ENCODE data around the gene CHD6. TPM values are rescaled to one million over a fixed set of nuclear protein-coding genes. Genes with fewer than 3 reads are reported as not detected.

CHD6 gene, protein sequence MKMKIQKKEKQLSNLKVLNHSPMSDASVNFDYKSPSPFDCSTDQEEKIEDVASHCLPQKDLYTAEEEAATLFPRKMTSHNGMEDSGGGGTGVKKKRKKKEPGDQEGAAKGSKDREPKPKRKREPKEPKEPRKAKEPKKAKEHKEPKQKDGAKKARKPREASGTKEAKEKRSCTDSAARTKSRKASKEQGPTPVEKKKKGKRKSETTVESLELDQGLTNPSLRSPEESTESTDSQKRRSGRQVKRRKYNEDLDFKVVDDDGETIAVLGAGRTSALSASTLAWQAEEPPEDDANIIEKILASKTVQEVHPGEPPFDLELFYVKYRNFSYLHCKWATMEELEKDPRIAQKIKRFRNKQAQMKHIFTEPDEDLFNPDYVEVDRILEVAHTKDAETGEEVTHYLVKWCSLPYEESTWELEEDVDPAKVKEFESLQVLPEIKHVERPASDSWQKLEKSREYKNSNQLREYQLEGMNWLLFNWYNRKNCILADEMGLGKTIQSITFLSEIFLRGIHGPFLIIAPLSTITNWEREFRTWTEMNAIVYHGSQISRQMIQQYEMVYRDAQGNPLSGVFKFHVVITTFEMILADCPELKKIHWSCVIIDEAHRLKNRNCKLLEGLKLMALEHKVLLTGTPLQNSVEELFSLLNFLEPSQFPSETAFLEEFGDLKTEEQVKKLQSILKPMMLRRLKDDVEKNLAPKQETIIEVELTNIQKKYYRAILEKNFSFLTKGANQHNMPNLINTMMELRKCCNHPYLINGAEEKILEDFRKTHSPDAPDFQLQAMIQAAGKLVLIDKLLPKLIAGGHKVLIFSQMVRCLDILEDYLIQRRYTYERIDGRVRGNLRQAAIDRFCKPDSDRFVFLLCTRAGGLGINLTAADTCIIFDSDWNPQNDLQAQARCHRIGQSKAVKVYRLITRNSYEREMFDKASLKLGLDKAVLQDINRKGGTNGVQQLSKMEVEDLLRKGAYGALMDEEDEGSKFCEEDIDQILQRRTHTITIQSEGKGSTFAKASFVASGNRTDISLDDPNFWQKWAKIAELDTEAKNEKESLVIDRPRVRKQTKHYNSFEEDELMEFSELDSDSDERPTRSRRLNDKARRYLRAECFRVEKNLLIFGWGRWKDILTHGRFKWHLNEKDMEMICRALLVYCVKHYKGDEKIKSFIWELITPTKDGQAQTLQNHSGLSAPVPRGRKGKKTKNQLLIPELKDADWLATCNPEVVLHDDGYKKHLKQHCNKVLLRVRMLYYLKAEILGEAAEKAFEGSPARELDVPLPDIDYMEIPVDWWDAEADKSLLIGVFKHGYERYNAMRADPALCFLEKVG (N-terminal part only)
- total RNA-seq (2014; rRNA removed; shearing (Covaris generic)) = 26.9 and 38.6 TPM in 2 replicates
- total RNA-seq (2022) = 45.7 and 55.4 TPM in 2 replicates
- Bru-seq, nascent RNA = percentile 82 among the genes with signal in this experiment
- BruChase-seq, experiment 1, labeled RNA remaining after a 6-hour chase = percentile 69 among the genes with signal in this experiment
- percentile 71 among the genes with signal in this experiment for BruChase-seq, experiment 2, labeled RNA remaining after a 2-hour chase
- long read RNA-seq, partial matches to known transcripts = 5 of 17 reads
- long read RNA-seq, other reads (novel, unspliced or antisense) = 11 of 17 reads

DNA sequence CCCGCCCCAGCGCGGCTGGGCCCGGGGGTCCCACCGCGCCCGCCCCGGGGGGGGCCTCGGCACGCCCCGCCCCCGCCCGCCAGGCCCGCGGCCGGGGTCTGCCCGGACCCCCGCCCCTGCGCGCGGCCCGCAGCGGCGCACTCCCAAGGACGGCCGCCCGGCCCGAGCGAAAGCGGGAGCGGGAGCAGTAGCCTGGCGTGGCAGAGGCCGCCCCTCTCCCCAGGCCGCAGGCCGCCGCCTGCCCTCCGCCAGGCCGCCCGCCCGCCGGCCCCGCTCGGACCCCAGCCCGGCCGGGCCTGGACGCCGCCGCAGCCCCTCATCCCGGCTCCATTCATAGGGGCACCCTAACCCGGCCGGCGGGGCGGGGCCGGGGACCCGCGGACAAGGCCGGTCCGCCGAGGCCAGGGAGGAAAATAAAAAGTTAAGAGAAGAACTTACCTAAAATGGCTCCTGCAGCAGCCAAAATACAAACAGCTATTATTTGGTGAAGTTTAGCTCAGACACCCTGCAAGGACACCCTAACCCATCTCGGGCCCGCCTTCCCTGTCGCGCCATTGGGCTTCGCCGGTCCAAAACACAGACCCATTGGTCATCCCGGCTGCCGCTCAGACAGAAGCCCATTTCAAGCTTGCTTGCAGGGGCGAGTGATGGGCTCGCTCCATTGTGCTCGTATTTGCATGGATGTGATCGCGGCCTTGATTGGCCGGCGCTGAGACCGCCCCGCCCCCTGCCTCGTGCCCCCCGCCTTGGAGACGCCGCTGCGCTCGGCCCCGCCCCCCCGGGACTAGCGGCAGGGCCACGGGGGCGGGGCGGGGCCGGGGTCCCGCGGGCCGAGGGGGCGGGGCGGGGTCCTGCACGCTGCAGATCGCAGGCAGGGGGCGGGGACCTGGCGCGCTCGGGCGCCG is at the start of gene CHD6:
Gene CHD6, minus strand, starts transcription at position 476 of the 905 bp plus-strand sequence. CDS start 67,040 bp downstream, outside the sequence.
- TF ChIP-seq, protein P1, sequence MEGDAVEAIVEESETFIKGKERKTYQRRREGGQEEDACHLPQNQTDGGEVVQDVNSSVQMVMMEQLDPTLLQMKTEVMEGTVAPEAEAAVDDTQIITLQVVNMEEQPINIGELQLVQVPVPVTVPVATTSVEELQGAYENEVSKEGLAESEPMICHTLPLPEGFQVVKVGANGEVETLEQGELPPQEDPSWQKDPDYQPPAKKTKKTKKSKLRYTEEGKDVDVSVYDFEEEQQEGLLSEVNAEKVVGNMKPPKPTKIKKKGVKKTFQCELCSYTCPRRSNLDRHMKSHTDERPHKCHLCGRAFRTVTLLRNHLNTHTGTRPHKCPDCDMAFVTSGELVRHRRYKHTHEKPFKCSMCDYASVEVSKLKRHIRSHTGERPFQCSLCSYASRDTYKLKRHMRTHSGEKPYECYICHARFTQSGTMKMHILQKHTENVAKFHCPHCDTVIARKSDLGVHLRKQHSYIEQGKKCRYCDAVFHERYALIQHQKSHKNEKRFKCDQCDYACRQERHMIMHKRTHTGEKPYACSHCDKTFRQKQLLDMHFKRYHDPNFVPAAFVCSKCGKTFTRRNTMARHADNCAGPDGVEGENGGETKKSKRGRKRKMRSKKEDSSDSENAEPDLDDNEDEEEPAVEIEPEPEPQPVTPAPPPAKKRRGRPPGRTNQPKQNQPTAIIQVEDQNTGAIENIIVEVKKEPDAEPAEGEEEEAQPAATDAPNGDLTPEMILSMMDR (conservative IDR thresholded peaks at IDR 0.05; ENCODE audit: low read length) = no peak
- no peak for TF ChIP-seq EZH2phosphoT487 (IDR thresholded peaks at IDR 0.05; ENCODE audit: borderline replicate concordance, low read depth, low read length)
- Histone ChIP-seq H3K36me3 (ENCODE audit: insufficient read depth, low read length) (peaks cover 6% of the 10 kb centered on the region; the same call in 1 of the 2 replicates), H3K9me3 (ENCODE audit: low read length) (no peaks in the 10 kb centered on the region), H3K4me2 (ENCODE audit: low read length) (peak within 1 kb of the TSS; percentile 98), H3K4me3 (ENCODE audit: low read depth, low read length, poor library complexity, severe bottlenecking) (peak within 1 kb of the TSS; percentile 91), H3K9me2 (ENCODE audit: insufficient read depth, low read length) (no peaks in the 10 kb centered on the region), H3K27ac (ENCODE audit: low read depth, low read length, poor library complexity, severe bottlenecking) (peak within 1 kb of the TSS; percentile 52), H3K79me2 (ENCODE audit: insufficient read depth, low read depth, low read length) (peaks cover 44% of the 10 kb centered on the region), H2AFZ (ENCODE audit: low read length) (peak within 1 kb of the TSS; percentile 92), H3K4me1 (ENCODE audit: insufficient read depth, low read length, poor library complexity, severe bottlenecking) (peaks cover 13% of the 10 kb centered on the region), H4K20me1 (ENCODE audit: insufficient read depth, low read length) (peaks cover 7% of the 10 kb centered on the region; the same call in 1 of the 2 replicates)
- intact Hi-C loops (cut with micrococcal nuclease; ENCODE audit: unreplicated experiment) = loop anchor here (2.0 kb wide), 1 partner anchor 75 kb away; no protein-coding TSS in a partner anchor
- ChIA-PET CTCF (ENCODE audit: unreplicated experiment) (interaction anchor here (0.6 to 1.0 kb wide), 2 partner anchors 74 to 289 kb away, joined by 3 read pairs; no protein-coding TSS in a partner anchor), POLR2A (interaction anchor here (0.7 to 1.1 kb wide), 4 partner anchors 10 to 75 kb away, joined by 3 to 8 read pairs (median 4); no protein-coding TSS in a partner anchor)
- no TSS peak for BruUV-seq (replicated peaks)
- peak; percentile 100 for DNase-seq (ENCODE audit: low spot score)

DNA sequence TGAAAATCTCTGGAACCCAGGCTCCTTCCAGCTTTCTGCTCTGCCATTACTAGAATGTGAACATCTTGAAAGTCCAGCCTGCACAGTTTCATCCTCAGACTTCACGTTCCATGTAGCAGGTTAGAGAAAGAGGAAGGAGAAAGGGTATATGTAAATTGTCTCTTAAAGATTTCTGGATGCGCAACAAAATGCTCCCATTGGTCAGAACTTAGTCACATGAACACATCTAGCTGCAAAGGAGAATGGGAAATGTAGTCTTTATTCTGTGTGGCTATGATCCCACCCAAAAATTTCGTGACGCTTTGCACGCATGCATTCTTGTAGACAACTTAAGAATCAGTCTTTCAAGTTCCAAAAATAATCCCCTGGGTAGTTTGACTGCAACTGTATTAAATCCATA is 46.4 kb upstream of the CHD6 start:
- intact Hi-C loops (cut with micrococcal nuclease; ENCODE audit: unreplicated experiment) = no loop called here
- peak overlapping the region; percentile 62 for H3K4me3 ChIP-seq (ENCODE audit: low read depth, low read length, poor library complexity, severe bottlenecking)
- H3K4me1 ChIP-seq (ENCODE audit: insufficient read depth, low read length, poor library complexity, severe bottlenecking) = peaks cover 4% of the 10 kb centered on the region
- no peaks in the 10 kb centered on the region for H3K9me3 ChIP-seq (ENCODE audit: low read length)
- H3K4me2 ChIP-seq (ENCODE audit: low read length) = peak overlapping the region; percentile 76
- H3K9me2 ChIP-seq (ENCODE audit: insufficient read depth, low read length) = no peaks in the 10 kb centered on the region
- no peaks in the 10 kb centered on the region for H3K36me3 ChIP-seq (ENCODE audit: insufficient read depth, low read length)
- peak; percentile 82 for DNase-seq (ENCODE audit: low spot score)
- ChIA-PET CTCF (ENCODE audit: unreplicated experiment) (no interaction called here), POLR2A (interaction anchor here (0.5 to 1.5 kb wide), 6 partner anchors 16 to 631 kb away, joined by 3 to 4 read pairs (median 3); no protein-coding TSS in a partner anchor)
- no peaks in the 10 kb centered on the region for H3K79me2 ChIP-seq (ENCODE audit: insufficient read depth, low read depth, low read length)
- TF ChIP-seq EZH2phosphoT487 (IDR thresholded peaks at IDR 0.05; ENCODE audit: borderline replicate concordance, low read depth, low read length) = no peak
- TF ChIP-seq, protein P1 (conservative IDR thresholded peaks at IDR 0.05; ENCODE audit: low read length) = no peak
- H2AFZ ChIP-seq (ENCODE audit: low read length) = peak overlapping the region; percentile 99
- H3K27ac ChIP-seq (ENCODE audit: low read depth, low read length, poor library complexity, severe bottlenecking) = no peak overlapping the region
- no peaks in the 10 kb centered on the region for H4K20me1 ChIP-seq (ENCODE audit: insufficient read depth, low read length)
- BruUV-seq (replicated peaks) = no TSS peak

Data from OCI-LY7 (cell line).